Fibroblast of skin of right biceps (primary cell): ENCODE results near the gene EXOC3L4.
"Not testable (repeated sequence)": the region's sequence is repeated elsewhere in the genome, so short reads cannot be mapped to it uniquely, and the experiment has no call there.

Source experiments
- DNase-seq: peaks from one replicate; pipeline ENCODE4 v3.0.0-alpha.2; 2013

The EXOC3L4 gene

DNA sequence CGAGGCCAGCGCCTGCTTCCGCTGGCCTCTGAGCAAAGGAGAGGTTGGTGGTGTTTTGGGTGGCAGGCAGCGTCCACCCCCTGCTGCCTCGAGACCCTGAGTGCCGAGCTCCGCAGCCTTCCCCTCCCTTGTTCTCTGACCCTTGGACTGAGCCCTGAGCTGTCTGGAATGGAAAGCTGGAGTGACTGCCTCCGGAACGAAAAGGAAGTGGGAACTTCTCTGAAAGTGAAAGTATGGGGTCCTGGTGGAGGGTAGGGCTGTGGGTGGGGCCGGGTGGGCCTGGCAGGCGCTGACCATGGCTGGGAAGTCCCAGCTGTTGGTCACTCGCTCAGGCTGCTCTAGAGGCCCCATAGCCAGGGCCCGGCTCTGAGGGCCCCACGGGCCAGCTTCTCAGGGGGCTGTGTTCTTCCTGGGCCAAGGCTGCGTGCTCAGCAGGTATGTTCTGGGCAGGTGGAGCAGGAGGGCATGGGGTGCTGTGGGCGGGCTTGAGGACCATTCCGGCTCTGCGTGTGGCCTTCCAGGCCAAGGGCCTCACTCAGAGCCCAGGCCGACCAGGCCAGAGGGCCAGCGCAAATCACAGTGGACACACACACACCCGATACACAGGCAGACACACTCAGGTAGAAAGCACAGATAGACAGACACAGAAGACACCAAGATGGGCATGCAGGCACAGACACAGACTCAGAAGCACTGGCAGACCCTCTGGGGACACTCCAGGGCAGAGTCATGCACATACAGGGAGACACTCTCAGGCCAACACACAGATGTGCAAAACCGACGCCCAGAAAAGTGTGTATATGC is at the start of gene EXOC3L4:
TSS of gene EXOC3L4 (plus strand) at position 320 of the 804 bp plus-strand sequence. CDS start 5,495 bp downstream, outside the sequence.
- DNase-seq, result no peak

DNA sequence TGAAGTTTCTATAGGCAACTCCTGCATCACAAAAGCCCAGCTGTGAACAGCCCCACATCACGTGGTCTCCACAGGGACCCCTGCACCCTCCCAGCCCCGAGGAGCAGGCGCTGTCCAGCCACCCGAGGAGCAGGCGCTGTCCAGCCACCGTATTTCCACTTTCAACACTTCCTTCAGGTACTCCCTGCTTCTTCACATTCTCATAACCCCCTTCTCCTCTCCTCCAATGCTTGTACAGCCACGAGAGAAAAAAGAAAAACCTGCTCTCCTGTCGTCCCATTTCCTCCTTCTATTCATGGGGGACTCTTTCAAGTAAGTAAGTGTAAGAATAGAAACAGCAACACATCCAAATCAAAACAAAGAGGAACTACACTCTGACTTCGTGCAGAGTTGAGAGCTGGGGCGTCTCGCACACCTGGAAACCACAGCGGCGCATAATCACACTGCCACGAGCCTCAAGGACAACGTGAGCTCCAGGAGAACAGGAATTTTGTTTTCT is 49.1 kb upstream of the EXOC3L4 start:
- no peak for DNase-seq

DNA sequence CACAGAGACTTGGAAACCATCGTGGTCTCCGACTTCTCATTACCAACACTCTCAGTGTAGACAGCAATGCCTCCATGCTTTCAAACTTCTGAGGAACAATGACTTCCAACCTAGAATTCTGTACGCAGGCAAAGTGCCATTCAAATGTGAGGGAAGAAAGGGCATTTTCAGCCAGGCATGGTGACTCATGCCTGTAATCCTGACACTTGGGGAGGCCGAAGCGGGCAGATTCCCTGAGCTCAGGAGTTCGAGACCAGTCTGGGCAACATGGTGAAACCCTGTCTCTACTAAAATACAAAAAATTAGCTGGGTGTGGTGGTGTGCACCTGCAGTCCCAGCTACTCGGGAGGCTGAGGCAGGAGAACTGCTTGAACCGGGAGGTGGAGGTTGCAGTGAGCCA is 47.1 kb upstream of the EXOC3L4 start:
- not testable (repeated sequence) for DNase-seq

DNA sequence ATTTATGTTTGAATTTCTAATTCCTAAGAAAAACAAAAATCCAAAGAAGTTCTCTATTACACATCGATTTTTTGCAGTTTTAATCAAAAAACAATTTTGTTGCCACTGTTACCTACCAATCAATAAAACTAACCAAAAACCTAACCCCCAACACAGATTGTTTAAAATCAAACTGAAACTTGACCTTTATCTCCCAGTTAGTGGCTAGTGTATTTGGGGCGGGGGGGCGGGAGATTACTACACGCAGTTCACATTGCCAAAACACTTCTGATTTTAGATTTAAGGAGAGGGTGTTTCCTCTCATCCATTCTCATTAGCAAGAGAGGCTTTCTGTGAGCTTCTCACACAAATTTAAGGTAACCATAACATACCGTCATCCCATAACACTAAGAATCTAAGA is 43.6 kb upstream of the EXOC3L4 start:
- no peak for DNase-seq

DNA sequence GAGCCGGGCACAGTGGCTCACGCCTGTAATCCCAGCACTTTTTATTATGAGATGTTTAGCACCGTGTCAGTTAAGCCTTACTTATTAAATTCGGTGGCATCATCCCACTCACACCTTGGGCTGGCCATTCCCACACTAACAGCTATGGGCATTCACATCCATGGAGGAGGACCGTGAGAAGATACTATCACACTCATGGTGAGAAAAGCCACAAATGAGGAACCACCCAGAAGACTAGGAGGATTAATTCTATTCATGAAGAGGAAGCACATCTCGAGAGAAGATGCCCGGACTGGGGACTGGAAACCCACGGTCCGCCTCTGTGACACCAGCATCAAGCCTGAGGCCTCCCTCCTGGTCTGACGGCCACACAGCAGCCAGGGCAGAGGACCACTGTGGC is 42.1 kb upstream of the EXOC3L4 start:
- DNase-seq, result no peak

DNA sequence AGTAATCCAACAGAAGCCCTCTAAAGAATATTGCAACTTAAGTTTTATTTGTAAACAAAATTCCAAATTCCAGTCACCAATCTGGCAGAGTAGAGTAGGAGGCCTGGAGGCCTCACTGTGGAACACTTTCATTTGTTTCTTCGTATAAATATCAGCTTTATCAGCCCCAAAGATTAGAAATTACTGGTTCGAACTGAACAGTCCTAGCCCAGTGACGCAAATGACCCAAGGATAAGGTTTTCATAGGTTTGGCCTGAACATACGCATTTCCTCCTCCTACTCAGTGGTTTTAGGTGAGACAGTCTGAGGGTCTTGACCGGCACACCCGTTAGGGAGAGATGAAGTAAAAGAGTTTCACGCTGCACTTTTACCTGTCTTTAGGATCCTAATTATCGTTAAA is 38.8 kb upstream of the EXOC3L4 start:
- DNase-seq, result no peak

DNA sequence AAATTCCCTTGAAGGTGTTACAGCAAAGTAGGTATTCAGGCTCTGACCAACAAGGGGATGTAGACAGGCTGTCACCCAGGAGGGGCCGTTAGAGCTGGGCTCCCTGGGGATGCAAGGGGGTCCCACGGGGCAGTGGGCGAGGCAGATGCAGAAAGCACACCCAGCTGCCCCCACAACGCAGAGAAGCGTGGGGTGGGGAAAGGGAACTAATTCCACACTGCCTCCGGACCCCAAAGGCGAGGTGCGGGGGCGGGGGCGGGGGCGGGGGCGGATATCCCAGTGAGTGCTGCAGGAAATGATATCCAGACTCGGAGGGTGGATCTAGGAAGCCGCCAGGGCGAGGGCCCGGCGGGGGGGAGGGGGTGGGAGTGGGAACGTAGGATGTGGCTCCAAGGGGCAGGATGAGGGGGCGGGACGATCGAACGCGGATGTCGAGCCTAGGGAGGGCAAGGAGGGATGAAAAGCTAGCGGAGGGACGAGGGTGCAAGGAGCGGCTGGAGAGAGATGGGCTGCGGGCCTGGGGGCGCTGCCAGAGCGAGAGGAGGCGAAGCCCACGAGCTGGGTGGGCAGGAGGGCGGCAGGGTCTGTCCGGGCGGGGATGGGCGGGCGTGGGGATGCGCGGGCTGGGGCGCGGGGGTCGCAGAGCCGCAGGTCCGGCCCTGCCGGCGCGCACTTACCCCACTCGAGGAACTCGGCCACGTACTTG is 38.0 kb upstream of the EXOC3L4 start:
- peak; percentile 82 for DNase-seq

DNA sequence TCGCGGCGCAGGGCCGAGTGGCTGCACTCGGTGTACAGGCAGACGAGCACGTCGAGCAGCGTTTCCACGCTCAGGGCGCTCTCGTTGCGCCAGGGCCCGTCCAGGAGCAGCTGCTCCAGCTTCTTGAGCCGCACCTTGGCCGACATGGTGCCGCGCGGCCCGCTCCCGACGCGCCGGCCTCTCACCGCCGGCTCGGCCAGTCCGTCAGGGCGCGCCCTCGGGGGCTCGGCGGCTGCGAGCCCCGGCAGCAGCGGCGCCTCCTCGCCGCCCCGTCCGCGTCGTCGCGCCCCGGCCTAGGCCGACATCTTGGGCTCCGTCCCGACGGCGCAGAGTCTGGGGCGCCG is 37.5 kb upstream of the EXOC3L4 start:
- DNase-seq, result peak; percentile 10

DNA sequence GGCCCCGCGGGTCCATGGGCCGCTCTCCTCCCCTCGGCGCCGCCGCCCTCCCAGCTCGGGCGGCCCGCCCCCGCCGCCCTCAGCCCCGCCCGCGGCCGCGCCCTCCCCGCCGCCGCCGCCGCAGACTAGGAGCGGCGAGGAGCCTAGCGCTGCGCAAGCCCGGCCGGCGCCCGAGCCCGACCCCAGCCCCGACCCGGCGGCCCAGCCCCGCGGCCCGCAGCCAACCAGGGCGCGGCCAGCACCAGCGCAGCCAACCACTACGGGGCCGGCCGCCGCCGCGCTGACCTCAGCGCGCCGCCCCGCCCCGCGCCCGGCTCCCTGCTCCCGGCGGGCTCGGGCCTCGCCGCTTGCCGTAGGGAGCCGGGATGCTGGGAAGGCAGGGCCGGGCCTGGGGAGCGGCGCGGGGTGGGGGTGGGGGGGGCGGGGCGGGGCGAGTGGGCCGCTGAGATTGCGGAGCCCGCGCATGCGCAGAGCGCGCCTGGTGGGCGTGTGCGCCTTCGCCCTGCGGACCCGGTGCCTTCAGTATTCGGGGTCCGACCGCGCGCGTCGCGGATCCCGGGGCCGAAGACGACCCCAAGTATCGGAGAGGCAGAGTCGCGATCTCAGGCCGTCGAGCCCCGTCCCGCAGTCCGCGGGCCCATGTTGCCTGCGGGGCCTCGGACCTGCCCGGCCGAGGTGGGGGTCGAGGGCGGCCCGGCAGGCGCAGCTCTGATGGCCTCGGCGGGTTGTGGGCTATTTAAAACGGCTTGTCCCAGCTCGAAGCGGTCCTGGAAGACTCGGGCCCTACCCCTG is 37.0 kb upstream of the EXOC3L4 start, which contains the start of gene CDC42BPB:
TSS of gene CDC42BPB (minus strand) at position 178 of the 792 bp plus-strand sequence. CDS start 376 bp downstream, outside the sequence.
- peak; percentile 95 for DNase-seq

DNA sequence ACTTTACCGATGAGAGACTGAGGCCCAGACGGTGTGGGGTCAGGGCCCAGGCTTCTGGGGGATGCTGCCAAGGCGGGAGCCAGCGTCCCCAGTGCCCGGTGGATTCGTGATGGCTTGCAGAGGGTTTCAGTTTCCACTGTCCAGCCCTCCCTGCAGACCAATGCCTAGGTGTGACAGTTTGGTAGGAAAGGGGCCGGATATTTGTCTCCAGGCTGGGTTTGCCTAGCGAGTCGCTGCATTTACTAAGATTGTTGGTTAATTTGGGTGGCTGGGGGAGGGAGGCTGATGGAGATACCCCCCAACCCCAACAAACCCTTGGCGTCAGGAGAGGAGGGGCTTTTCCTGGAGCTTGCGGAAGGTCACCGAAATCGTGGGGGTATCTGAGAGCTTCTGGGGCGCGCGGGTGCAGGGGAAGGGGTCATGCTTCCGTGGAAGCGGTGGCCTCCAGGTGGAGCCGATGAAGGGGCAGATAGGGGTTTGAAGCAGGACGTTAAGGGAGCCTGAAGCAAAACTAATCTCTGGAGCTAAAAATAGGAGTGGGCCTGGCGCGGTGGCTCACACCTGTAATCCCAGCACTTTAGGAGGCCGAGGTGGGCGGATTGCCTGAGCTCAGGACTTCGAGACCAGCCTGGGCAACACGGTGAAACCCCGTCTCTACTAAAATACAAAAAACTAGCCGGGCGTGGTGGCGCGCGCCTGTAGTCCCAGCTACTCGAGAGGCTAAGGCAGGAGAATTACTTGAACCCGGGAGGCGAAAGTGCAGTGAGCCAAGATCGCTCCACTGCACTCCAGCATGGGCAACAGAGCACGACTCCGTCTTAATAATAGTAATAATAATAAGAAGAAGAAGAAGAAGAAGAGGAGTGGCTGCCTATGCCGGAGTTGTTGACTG is 36.1 kb upstream of the EXOC3L4 start:
- DNase-seq, result no peak

DNA sequence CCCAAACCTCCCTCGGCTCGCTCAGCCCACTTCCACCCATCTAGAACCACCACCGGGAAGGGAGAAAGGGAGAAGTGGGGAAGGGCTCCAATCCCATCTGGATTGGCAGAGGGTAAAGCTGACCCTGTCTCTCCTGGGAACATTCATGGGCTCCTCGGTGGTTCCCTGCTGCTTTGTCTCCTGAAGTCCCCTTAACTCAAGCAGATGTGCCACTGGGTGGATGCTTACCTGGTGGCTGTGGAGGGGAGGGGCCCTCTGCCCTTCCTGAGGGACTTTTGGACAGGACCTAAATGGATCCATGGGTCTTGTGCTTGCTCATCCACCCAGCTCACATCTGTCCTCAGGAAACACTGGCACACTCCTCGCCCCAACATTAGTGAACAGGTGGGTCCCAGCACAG is 35.0 kb upstream of the EXOC3L4 start:
- no peak for DNase-seq

DNA sequence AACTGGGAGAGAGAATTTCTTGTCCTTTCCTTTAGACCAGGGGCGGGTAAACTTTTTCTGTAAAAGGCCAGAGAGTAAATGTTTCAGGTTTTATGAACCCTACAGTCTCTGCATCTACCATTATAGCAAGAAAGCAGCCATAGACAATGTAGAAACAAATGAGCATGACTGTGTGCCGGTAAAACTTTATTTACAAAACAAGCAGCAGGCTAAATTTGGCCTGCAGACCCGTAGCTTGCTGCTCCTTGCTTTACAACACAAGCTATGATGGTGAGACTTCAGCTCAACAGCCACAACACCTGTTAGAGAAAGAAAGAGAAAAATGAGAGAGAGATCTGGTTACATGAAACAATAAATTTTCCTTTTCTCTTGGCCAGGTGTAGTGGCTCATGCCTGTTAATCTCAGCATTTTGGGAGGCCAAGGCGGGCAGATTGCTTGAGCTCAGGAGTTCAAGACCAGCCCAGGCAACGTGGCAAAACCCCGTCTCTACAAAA is 33.0 kb upstream of the EXOC3L4 start:
- DNase-seq, result no peak

DNA sequence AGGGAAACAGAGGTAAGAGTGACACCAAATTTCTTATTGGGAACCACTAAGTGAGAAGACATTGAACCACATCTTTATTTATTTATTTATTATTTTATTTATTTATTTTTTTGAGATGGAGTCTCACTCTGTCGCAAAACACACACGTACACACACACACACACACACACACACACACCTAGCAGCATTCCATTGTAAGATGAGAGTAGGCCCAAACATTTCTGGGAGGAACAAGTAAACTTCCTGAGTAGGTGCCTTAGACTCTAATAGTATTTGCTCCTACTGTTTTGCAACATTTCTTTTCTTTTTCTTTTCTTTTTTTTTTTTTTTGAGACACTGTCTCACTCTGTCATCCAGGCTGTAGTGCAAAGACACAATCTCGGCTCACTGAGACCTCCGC is 30.1 kb upstream of the EXOC3L4 start:
- DNase-seq, result no peak

DNA sequence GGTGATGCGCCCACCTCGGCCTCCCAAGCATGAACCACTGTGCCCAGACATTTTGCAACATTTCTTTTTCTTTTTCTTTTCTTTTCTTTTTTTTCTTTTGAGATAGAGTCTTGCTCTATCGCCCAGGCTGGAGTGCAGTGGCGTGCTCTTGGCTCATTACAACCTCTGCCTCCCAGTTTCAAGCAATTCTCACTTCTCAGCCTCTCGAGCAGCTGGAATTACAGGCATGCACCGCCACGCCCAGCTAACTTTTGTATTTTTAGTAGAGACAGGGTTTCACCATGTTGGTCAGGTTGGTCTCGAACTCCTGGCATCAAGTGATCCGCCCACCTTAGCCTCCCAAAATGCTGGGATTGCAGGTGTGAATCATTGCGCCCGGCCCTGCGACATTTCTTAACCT is 29.5 kb upstream of the EXOC3L4 start:
- no peak for DNase-seq

DNA sequence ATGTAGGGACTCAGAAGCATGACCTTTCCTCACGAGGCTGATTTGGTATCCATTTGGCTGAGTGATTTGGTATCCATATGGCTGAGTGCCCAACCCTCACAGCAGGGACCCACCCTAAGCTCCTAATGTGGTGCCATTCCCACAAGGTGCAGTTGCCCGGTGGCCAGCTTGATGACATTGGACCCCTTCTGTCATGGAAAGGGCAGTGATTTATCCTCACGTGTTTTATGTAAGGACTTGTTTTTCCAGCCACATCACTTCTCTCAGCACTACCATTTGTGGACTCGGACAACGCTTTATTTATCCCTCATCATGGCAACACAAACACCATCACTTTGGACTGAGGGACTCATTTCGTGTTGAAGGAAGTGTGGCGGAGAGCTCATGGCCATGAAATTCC is 28.7 kb upstream of the EXOC3L4 start:
- no peak for DNase-seq

DNA sequence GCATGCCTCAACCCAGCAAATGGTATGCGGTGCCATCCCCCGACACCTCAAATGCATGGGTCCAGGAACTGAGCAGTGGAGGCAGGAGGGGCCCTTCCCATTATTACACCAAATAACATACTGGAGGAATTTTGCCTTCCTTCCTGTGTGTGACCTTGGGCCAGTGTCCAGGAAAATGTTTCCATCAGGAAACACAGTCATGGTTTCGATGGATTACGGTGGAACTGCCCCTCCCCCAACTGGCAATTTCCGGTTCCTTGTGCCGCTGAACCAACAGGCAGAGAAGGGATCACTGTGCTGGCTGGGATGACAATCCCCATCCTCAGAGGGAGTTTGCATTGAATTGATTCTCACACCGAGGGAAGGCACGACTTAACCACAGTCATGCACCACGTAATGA is 28.1 kb upstream of the EXOC3L4 start:
- no peak for DNase-seq

DNA sequence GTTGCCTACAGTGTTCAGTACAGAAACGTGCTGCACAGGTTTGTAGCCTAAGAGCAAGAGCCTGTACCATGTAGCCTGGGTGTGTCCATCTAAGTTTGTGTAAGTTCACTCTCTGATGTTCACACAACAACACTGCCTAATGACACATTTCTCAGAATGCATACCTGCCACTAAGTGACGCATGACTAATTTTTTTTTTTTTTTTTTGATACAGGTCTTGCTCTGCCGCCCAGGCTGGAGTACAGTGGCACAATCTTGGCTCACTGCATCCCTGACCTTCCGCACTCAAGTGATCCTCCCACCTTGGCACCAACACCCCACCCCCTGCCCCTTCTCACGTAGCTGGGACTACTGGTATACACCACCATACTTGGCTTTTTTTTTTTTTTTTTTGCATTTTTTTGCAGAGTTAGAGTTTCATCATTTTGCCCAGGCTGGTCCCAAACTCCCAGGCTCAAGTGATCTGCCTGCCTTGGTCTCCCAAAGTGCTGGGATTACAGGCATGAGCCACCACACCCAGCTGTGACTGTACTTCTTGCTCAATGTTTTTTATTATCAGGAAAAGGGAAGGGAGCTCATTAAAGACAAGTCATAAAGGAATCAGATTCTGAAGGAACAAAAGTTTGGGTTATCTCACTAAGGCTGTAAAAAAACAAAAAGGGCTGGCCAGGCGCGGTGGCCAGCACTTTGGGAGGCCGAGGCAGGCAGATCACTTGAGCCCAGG is 27.1 kb upstream of the EXOC3L4 start:
- DNase-seq, result peak; percentile 36

DNA sequence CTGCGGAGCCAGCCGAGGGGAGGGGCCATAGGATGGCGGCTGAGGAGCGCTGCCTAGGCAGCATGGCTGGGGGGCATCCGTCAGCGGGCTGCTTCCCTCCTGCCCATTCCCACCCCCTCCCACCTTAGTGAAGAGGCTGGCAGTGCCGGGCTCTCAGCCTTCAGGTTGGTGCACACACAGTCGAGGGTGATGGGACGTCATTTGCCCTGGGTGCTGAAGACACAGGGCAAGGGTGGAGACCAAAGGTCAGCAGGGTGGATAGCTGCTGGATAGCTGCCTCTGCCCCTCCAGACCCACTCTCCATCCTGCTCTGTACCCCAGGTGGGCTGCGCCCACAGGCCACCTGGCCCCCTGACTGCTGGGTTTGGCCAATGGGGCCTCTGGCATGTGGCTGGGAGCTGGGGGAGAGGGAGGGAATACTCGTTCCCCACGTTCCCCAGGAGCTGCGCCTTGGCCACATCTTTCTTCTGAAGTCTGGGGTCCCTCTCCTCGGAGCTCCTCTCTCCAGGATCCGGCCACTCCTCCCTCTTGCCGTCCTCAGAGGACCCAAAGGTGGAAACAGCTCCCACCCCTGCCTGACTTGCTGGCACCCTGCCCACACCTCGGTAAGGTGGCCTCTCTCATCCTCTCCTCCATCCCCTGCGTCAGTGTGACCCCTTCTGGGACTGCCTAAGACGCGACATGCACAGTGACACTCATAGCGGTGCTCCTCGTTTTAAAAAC is 26.0 kb upstream of the EXOC3L4 start:
- DNase-seq, result no peak

DNA sequence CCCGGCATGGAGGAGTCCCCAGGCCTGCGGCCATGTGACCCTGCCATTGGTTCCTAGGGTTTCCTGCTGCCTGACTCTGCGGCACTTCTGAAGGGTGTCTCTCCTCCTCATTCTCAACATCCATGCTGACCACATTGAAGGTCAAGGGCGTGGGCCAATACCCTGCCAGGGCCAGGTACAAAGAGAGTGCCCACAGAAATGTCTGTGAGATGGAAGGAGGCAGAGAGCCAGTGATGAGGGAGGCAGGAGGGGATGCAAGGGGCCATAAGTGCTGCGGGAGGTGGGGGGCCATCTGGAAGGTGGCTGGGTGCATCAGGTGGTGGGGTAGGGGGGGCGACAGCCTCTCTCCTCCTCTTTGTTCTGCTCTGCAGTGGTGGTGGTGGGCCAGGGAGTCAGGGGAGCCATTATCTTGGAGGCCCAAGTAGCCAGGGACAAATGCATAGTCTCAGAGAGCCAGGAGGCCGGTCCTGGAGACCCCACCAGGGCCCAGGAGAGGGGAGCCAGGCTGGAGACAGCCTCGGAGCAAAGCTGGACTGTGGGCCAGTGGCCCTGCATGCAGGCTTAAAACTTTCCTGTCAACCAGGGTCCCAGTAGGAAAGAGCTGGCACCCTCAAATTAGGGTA is 24.2 kb upstream of the EXOC3L4 start:
- no peak for DNase-seq

DNA sequence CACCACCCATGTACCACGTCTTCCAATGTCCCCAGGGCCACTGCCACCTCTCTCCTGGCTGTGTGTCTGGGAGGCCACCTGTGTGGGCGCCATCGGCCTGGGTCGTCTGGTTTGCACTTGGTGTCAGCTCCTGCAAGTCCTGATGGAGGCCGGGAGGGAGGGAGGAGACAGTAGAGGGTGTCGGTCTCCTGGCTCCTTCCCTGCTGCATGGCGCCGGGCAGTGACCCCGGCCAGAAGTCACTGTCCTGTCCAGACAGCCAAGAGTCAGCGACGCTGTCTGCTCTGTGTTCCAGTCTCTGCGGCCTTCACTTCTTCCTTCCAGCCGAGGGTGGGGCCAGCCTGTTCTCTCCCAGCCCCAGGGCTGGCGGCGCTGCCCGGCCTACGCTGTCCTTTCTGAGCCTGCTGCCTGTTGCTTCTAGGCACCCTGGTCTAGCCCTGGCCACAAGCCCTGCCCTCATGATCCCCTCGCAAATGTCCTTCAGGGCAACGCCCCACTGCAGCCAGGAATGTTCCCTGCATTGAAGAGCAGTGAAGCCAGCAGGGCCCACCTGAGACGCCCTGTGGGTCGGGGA is 23.5 kb upstream of the EXOC3L4 start:
- no peak for DNase-seq
